NCI-H2171 treated with DMSO at 0.1 percent for 48 hours (cell line): ENCODE measurements around the gene SLC28A3.

Experiments used
- DNase-seq: peaks from one replicate; lab custom pipeline; 2025; lab: John Stamatoyannopoulos, UW

Gene SLC28A3

GRCh38 chr9:84297162-84297821 lies 43.3 kb downstream of the SLC28A3 start:
- DNase-seq, result no peak

- no peak for DNase-seq
These were observed 44.3 kb downstream of the SLC28A3 start for GRCh38 chr9:84296146-84296843.

- no peak for DNase-seq
These were observed 46.2 kb downstream of the SLC28A3 start for GRCh38 chr9:84294241-84294950.

- no peak for DNase-seq
These were observed 47.4 kb downstream of the SLC28A3 start for GRCh38 chr9:84293001-84293798.

- DNase-seq, result no peak
These were observed 55.2 kb downstream of the SLC28A3 start for GRCh38 chr9:84285381-84285780.

- no peak for DNase-seq
These were observed 56.6 kb downstream of the SLC28A3 start for GRCh38 chr9:84283946-84284345.

- no peak for DNase-seq
These were observed 62.4 kb downstream of the SLC28A3 start for GRCh38 chr9:84278130-84278529.

GRCh38 chr9:84277646-84278045 lies 62.9 kb downstream of the SLC28A3 start:
- no peak for DNase-seq

GRCh38 chr9:84276741-84277140 lies 63.8 kb downstream of the SLC28A3 start:
- DNase-seq, result no peak

- no peak for DNase-seq
These were observed 68.5 kb downstream of the SLC28A3 start for GRCh38 chr9:84271921-84272556.

- DNase-seq, result no peak
These were observed 69.0 kb downstream of the SLC28A3 start for GRCh38 chr9:84271531-84271900.

- DNase-seq, result no peak
These were observed 69.6 kb downstream of the SLC28A3 start for GRCh38 chr9:84270847-84271530.

- DNase-seq, result peak; percentile 11
These were observed 74.4 kb downstream of the SLC28A3 start for GRCh38 chr9:84266087-84266561.

- DNase-seq, result no peak
These were observed 76.1 kb downstream of the SLC28A3 start for GRCh38 chr9:84264307-84265029.

GRCh38 chr9:84261070-84261746 lies 79.3 kb downstream of the SLC28A3 start:
- DNase-seq, result peak; percentile 67

- DNase-seq, result no peak
These were observed 82.2 kb downstream of the SLC28A3 start for GRCh38 chr9:84258371-84258770.

- no peak for DNase-seq
These were observed 84.9 kb downstream of the SLC28A3 start for GRCh38 chr9:84255696-84256095.

GRCh38 chr9:84254972-84255371 lies 85.6 kb downstream of the SLC28A3 start:
- no peak for DNase-seq

GRCh38 chr9:84251921-84252320 lies 88.6 kb downstream of the SLC28A3 start:
- no peak for DNase-seq
